MM.1S (cell line): ENCODE results near the gene CCNF.

ENCODE experiments used
- CTCF ChIP-seq: fragments of 300-600 bp; sonication (generic); IDR thresholded peaks from 2 replicates; pipeline ENCODE4 v1.5.1; 2016; ENCODE audit warnings: antibody characterized with exemption, low read length, mixed read lengths
- EZH2 ChIP-seq: fragments of 300-600 bp; sonication (generic); optimal IDR thresholded peaks from 2 replicates; pipeline ENCODE3; 2017; ENCODE audit warnings: low read depth, mild to moderate bottlenecking, antibody characterized with exemption, low read length, mixed read lengths
- EZH2phosphoT487 ChIP-seq: fragments of 300-600 bp; sonication (generic); IDR thresholded peaks from 2 replicates; pipeline ENCODE4 v1.6.1; 2018; ENCODE audit warnings: antibody characterized with exemption, low read length

GRCh38 chr16:2474877-2475412, 45.7 kb downstream of the CCNF start, which contains the start of gene TBC1D24:
- TF ChIP-seq CTCF (no peak), EZH2phosphoT487 (no peak), EZH2 (no peak)
